Adrenal gland (tissue), 12 donors: ENCODE data around the gene TBRG4. TPM values are rescaled to one million over a fixed set of nuclear protein-coding genes. Genes with fewer than 3 reads are reported as not detected.

Experiments
- DNase-seq, 7 donors: peaks; one replicate each; pipeline ENCODE4 v3.0.0-alpha.2; 2019 to 2020
- H3K27ac ChIP-seq, 5 donors: fragments of 200-600 bp; sonication (generic) in 4 of 5; 1 replicate in 3 of 5; 2 replicates in 2 of 5; pipeline versions ENCODE4 v1.5.1 to v1.8.0; 2016 to 2020; ENCODE audit warnings: mild to moderate bottlenecking in 1 of 5
- H3K27me3 ChIP-seq: fragments of 200-600 bp; 2 replicates; pipeline ENCODE4 v1.8.0; 2021
- H3K36me3 ChIP-seq, 2 donors: fragments of 200-600 bp; replicated peaks in 1 of 2; 1 replicate in 1 of 2; 2 replicates in 1 of 2; pipeline versions ENCODE4 v1.5.1 to v1.8.0; 2018 to 2022
- H3K4me1 ChIP-seq, 2 donors: fragments of 200-600 bp; replicated peaks in 1 of 2; 1 replicate in 1 of 2; 2 replicates in 1 of 2; pipeline versions ENCODE4 v1.5.1 to v1.8.0; 2018 to 2021
- H3K4me3 ChIP-seq, 4 donors: fragments of 200-600 bp; sonication (generic) in 3 of 4; one replicate each; pipeline ENCODE4 v1.5.1; 2016 to 2018
- H3K9me3 ChIP-seq, 3 donors: fragments of 200-600 bp; sonication (generic) in 1 of 3; replicated peaks in 1 of 3; 1 replicate in 2 of 3; 2 replicates in 1 of 3; pipeline versions ENCODE4 v1.5.1 to v1.8.0; 2016 to 2021
- CTCF ChIP-seq, 6 experiments: fragments of 450-650 bp in 4 of 6; fragments of 200-600 bp in 2 of 6; sonication (generic) in 1 of 6; IDR thresholded peaks; 1 replicate in 5 of 6; 2 replicates in 1 of 6; pipeline versions ENCODE4 v1.5.1 to v1.8.0; 2016 to 2021; ENCODE audit warnings: antibody characterized with exemption in 6 of 6, mild to moderate bottlenecking in 2 of 6, moderate library complexity in 1 of 6
- POLR2A ChIP-seq, 2 donors: fragments of 450-650 bp; IDR thresholded peaks; one replicate each; pipeline ENCODE4 v1.6.1; 2017; ENCODE audit warnings: antibody characterized with exemption in 2 of 2, mild to moderate bottlenecking in 2 of 2, moderate library complexity in 1 of 2
- WGBS, 4 donors: extraction: QIAGEN DNeasy Blood & Tissue Kit in 2 of 4; methylation state at CpG; one replicate each; pipeline versions ENCODE4 v1.1.5 to v1.1.7; 2013 to 2017; 5-methylcytosine and 5-hydroxymethylcytosine counted together
- intact Hi-C, 2 donors: fragments of 100-400 bp; cut with DNase I; formaldehyde crosslinking; loops; one replicate each; pipeline versions ENCODE4 v1.14.1 to v1.15.0; 2022 to 2023
- polyA plus RNA-seq, 3 donors: library from polyadenylated mRNA; stranded (reverse); fragments of 200-250 nt in 2 of 3; fragments of 350-450 nt in 1 of 3; fragmentation: Illumina TruSeq in 1 of 3; extraction: RNeasy Lipid Tissue Mini Kit (QIAGEN cat#74804) in 1 of 3; gene quantifications; one replicate each; pipeline ENCODE4 v1.2.3, GENCODE V29; 2013 to 2014
- total RNA-seq, 9 donors: library from RNA; depleted of rRNA in 4 of 9; stranded (reverse); fragments of >200 nt in 4 of 9; fragments of 120-200 nt in 1 of 9; fragmentation: NEBNext Ultra II Directional in 1 of 9; extraction: Animal tissue kit (Norgen Biotek cat#: 25700) in 1 of 9; gene quantifications; one replicate each; pipeline versions ENCODE4 v1.1.0 to v1.2.4, GENCODE V29; 2013 to 2023
- donor health status: healthy with polysubstance abuse.
- donor health status: Bipolar disorder and iron deficiency.
- donor health status: DM: yes; HTN: yes; CAD: no.
- donor health status: DM: no; HTN: no; CAD: no.
- donor health status: DM: no; HTN: no; CAD: no.
- donor health status: DM: yes; HTN: yes; CAD: no.

Gene TBRG4
- total and polyA plus RNA-seq, 12 donors, result 41.4 to 85.8 (median 58.0) TPM

GRCh38 chr7:45104844-45105587 lies 6.5 kb downstream of the TBRG4 start:
- no peak overlapping the region for H3K4me3 ChIP-seq
- H3K4me1 ChIP-seq, result peaks cover under 1 to 11% of the 10 kb centered on the region in 2 donors
- WGBS, 4 donors, result 91 to 94% (median 91%) methylated on average over 10 to 12 of the region's 12 CpGs
- H3K36me3 ChIP-seq, result peaks cover 0 to 90% of the 10 kb centered on the region in 2 donors
- H3K9me3 ChIP-seq, result no peaks in the 10 kb centered on the region
- no peaks in the 10 kb centered on the region for H3K27me3 ChIP-seq
- intact Hi-C loops, result no loop called here
- no peak for DNase-seq
- H3K27ac ChIP-seq, result peak overlapping the region in 1 of 5 donors; percentile 1
- no peak for TF ChIP-seq POLR2A (IDR thresholded peaks at IDR 0.05)
- no peak for TF ChIP-seq CTCF (IDR thresholded peaks at IDR 0.05)

- no peak overlapping the region for H3K4me3 ChIP-seq
- TF ChIP-seq CTCF (IDR thresholded peaks at IDR 0.05) (no peak), POLR2A (IDR thresholded peaks at IDR 0.05) (no peak)
- H3K4me1 ChIP-seq, result peaks cover 0 to 10% of the 10 kb centered on the region in 2 donors
- H3K27ac ChIP-seq, result no peak overlapping the region
- WGBS, 4 donors, result 87 to 99% (median 92%) methylated on average over 6 to 17 of the region's 17 CpGs
- H3K9me3 ChIP-seq, result no peaks in the 10 kb centered on the region
- H3K27me3 ChIP-seq, result no peaks in the 10 kb centered on the region
- peaks cover 0 to 98% of the 10 kb centered on the region in 2 donors for H3K36me3 ChIP-seq
- intact Hi-C loops, result no loop called here
- peak in 1 of 7 donors; percentile 9 for DNase-seq
Observed at GRCh38 chr7:45103958-45104843, 7.3 kb downstream of the TBRG4 start.

GRCh38 chr7:45102785-45103712 lies 8.4 kb downstream of the TBRG4 start:
- Histone ChIP-seq H3K9me3 (no peaks in the 10 kb centered on the region), H3K27ac (no peak overlapping the region), H3K4me3 (no peak overlapping the region), H3K4me1 (peaks cover 0 to 4% of the 10 kb centered on the region in 2 donors), H3K36me3 (peaks cover 0 to 91% of the 10 kb centered on the region in 2 donors), H3K27me3 (no peaks in the 10 kb centered on the region)
- TF ChIP-seq POLR2A (IDR thresholded peaks at IDR 0.05), result no peak
- TF ChIP-seq CTCF (IDR thresholded peaks at IDR 0.05), result no peak
- DNase-seq, result peak in 1 of 7 donors; percentile 9
- WGBS, 4 donors, result 84 to 93% (median 91%) methylated on average over 12 to 14 of the region's 14 CpGs
- intact Hi-C loops, result no loop called here
